Measurements from ENCODE around the gene SFXN1. TPM values are rescaled to one million over a fixed set of nuclear protein-coding genes. Genes with fewer than 3 reads are reported as not detected.
"Not testable (repeated sequence)": the region's sequence is repeated elsewhere in the genome, so short reads cannot be mapped to it uniquely, and the experiment has no call there.

SFXN1 gene
- 10 to 100 TPM; 30.7 to 39.2 TPM for total RNA-seq
- long read RNA-seq, full-length matches to known transcripts: 49 of 71 reads
- long read RNA-seq, partial matches to known transcripts: 6 of 71 reads
- long read RNA-seq, other reads (novel, unspliced or antisense): 16 of 71 reads

GRCh38 chr5:175478384-175479124 lies at the start of gene SFXN1:
TSS of gene SFXN1 (plus strand) at chr5:175478560. CDS start at chr5:175492104, 13,544 bp downstream.
- ATAC-seq (peak; percentile 95 to 97), DNase-seq (peak; percentile 82)
- intact Hi-C loops (cut with DNase I): no loop called here

DNA sequence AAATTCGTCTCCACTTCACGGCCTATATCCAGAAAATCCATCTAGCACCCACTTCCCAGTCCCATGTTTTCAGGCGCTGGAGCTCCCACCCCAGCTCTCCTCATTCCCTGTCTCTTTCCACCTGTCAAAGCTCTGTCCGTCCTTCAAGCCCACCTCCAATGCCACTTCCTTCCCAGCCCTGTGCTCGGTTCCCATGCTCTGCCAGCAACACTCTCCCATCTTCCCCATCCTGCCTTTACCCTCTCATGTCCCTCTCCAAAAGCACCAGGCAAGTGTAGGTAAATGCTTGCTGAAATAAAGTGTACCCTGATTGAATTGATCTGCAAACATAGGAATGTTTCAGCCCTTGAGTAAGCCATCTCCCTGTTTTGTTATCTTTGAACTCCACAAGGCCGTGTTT lies 43.6 kb upstream of the SFXN1 start:
- ATAC-seq: no peak
- intact Hi-C loops (cut with DNase I): no loop called here

DNA sequence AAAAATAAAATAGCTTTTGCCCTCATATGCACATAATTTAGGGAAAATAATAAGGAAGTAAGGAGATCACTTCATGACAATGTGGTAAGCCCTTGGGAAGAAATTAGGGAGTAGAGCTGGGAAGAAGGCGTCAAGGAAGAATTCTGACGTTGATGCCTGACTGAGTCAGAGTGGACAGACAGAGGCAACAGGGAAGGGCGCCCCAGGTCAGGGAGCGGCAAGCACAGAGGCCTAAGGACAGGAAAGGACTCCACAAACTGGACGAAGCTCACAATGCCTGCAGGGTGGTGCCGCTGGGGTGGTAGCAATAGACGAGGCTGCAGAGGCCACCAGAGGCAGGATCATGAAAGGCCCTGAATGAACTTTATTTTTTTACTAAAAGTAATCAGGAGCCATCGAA lies 42.0 kb upstream of the SFXN1 start:
- DNase-seq (no peak), ATAC-seq (no peak)
- intact Hi-C loops (cut with DNase I): no loop called here

More for the DNA sequence above, 43.6 kb upstream of the SFXN1 start:
- no peak for DNase-seq

GRCh38 chr5:175438234-175438857 lies 40.0 kb upstream of the SFXN1 start:
- DNase-seq: no peak
- intact Hi-C loops (cut with DNase I): no loop called here
- no peak for ATAC-seq

DNA sequence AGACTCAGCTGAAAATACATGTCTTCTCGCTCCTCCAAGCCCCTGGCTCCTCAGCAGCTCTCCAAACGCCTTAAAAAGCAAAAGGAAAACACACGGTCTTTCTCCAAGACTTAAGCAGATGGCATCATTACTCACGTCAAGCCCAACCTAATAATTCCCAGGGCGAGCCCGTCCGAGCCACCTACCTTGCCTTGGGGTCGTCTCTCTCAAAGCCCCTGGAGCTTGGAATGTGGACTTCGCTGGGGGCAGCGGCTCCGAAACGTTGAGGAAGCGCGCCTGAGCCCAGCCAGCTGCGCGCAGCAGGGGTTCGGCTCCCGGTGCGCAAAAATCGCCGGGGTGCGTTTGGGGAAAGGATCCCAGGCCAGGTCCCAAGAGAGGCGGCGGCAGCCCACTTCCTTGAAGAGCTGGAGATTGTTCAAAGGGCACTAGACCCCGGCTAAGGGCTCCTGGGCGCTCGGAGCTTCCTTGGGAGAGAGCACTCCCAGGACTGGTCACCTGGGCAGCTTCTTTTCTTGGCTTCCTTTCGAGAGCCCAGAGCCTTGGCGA lies 34.8 kb upstream of the SFXN1 start:
- no peak for ATAC-seq
- no peak for DNase-seq
- intact Hi-C loops (cut with DNase I): loop anchor here (5.0 kb wide), 1 partner anchor 491 kb away; no protein-coding TSS in a partner anchor

- intact Hi-C loops (cut with DNase I): loop anchor here (5.0 kb wide), 1 partner anchor 492 kb away; no protein-coding TSS in a partner anchor
Measured at GRCh38 chr5:175444060-175444904, 34.1 kb upstream of the SFXN1 start, which contains the start of gene DRD1. TSS of gene DRD1 (minus strand) at chr5:175444182. CDS start at chr5:175443099, 1,083 bp downstream.

GRCh38 chr5:175444905-175445456 lies 33.4 kb upstream of the SFXN1 start:
- intact Hi-C loops (cut with DNase I): loop anchor here (5.0 kb wide), 1 partner anchor 493 kb away; no protein-coding TSS in a partner anchor
- DNase-seq (no peak), ATAC-seq (no peak)

More at GRCh38 chr5:175444060-175444904, 34.1 kb upstream of the SFXN1 start, which contains the start of gene DRD1:
- peak; percentile 30 for DNase-seq
- ATAC-seq: peak; percentile 90

DNA sequence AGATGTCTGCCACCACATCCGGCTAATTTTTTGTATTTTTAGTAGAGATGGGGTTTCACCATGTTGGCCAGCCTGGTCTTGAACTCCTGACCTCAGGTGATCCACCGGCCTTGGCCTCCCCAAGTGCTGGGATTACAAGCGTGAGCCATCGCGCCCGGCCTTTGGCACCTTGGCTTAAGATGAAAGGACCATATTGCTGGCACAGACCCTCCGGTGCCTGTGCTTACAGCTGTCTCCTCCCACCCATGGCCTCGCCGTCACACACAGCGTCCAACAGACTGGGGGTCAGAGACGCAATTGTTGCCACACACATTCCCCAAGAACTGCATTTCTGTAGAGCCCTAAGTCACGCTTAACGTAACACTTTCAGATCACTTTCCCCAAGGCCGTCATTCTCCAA lies 32.0 kb upstream of the SFXN1 start:
- ATAC-seq; DNase-seq; intact Hi-C loops (cut with DNase I): not testable (repeated sequence)

GRCh38 chr5:175447571-175447970 lies 30.8 kb upstream of the SFXN1 start:
- DNase-seq (no peak), ATAC-seq (no peak)
- intact Hi-C loops (cut with DNase I): no loop called here

GRCh38 chr5:175448276-175448675 lies 30.1 kb upstream of the SFXN1 start:
- intact Hi-C loops (cut with DNase I): no loop called here
- ATAC-seq (no peak), DNase-seq (no peak)

- DNase-seq: no peak
- intact Hi-C loops (cut with DNase I): no loop called here
- no peak for ATAC-seq
Measured at GRCh38 chr5:175452166-175452565, 26.2 kb upstream of the SFXN1 start.

DNA sequence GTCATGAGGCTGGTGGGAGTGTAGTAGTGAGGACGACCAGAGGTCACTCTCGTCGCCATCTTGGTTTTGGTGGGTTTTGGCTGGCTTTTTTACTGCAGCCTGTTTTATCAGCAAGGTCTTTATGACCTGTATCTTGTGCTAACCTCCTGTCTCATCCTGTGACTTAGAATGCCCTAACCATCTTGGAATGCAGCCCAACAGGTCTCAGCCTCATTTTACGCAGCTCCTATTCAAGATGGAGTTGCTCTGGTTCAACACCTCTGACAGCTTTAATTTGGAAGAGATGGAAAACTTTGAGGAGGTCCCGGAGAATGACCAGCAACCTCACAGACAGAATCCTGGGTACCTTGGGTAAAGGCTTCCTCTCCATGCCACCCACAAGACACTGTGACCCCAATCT lies 24.0 kb upstream of the SFXN1 start:
- ATAC-seq; intact Hi-C loops (cut with DNase I); DNase-seq: not testable (repeated sequence)

DNA sequence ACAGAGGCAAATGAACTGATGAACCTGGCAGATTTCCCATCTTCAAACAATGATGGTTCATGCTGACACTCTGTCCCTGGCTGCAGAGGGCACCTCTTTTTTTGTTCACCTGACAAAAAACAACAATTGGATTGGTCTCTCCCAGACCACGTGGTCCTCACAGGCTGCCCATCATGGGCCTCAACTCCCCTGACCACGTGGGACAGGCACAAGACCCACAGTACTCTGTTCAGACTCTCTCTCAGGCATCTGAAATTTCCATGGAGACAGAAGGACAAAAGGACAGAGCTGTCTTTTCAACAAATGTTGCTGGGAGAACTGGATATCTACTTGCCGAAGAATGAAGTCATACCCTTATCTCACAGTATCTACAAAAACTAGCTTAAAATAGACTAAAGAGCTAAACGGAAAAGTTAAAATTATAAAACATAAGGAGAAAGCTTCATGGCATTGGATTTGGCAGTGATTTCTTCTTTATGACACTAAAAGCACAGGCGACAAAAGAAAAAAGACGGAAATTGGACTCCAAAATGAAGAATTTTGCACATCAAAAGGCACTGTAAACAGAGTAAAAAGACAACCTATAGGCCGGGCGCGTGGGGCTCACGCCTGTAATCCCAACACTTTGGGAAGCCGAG lies 22.1 kb upstream of the SFXN1 start:
- ATAC-seq (no peak), DNase-seq (no peak)
- intact Hi-C loops (cut with DNase I): loop anchor here in 1 of 2 donors (5.0 kb wide), 1 partner anchor 504 kb away; no protein-coding TSS in a partner anchor

GRCh38 chr5:175457466-175457865 lies 20.9 kb upstream of the SFXN1 start:
- DNase-seq (no peak), ATAC-seq (no peak)
- intact Hi-C loops (cut with DNase I): loop anchor here in 1 of 2 donors (5.0 kb wide), 1 partner anchor 505 kb away; no protein-coding TSS in a partner anchor

GRCh38 chr5:175460126-175460525 lies 18.2 kb upstream of the SFXN1 start:
- ATAC-seq (no peak), DNase-seq (no peak)
- intact Hi-C loops (cut with DNase I): loop anchor here in 1 of 2 donors (5.0 kb wide), 1 partner anchor 508 kb away; no protein-coding TSS in a partner anchor

- intact Hi-C loops (cut with DNase I): loop anchor here in 1 of 2 donors (5.0 kb wide), 1 partner anchor 508 kb away; no protein-coding TSS in a partner anchor
- DNase-seq: no peak
- no peak for ATAC-seq
Measured at GRCh38 chr5:175460552-175460951, 17.8 kb upstream of the SFXN1 start.

GRCh38 chr5:175461370-175461769 lies 17.0 kb upstream of the SFXN1 start:
- ATAC-seq (peak in 1 of 2 donors; percentile 70), DNase-seq (no peak)
- intact Hi-C loops (cut with DNase I): loop anchor here in 1 of 2 donors (5.0 kb wide), 1 partner anchor 509 kb away; no protein-coding TSS in a partner anchor

DNA sequence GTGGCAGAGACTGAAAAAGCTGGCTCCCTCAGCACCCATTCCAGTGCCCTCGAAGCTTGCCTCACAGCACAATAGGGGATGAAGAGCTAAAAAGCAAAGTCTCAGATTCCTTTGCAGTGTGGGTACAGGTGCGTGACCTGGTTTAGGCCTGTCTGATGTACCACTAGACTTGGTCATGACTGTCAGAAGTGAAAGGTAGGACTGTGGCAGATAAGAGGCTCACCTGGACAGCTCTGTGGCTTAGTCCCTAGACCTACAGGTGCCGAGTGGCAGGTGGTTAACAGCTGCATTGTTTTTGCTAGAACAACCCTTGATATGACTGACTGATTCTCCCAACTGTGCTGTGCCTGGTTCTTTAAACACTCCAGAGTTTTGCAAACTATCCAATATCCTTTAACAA lies 14.7 kb upstream of the SFXN1 start:
- intact Hi-C loops (cut with DNase I): loop anchor here in 1 of 2 donors (5.0 kb wide), 1 partner anchor 511 kb away; no protein-coding TSS in a partner anchor
- DNase-seq (no peak), ATAC-seq (no peak)

Measured in left cardiac atrium (tissue), 4 donors.